ENCODE measurements around the gene ARIH2.
"Not testable (repeated sequence)": the region's sequence is repeated elsewhere in the genome, so short reads cannot be mapped to it uniquely, and the experiment has no call there.

The ARIH2 gene

GRCh38 chr3:49004352-49005302, 86.0 kb downstream of the ARIH2 start:
- DNase-seq (ENCODE audit: low read depth), result no peak

GRCh38 chr3:49005303-49005680, 86.7 kb downstream of the ARIH2 start:
- no peak for DNase-seq (ENCODE audit: low read depth)

GRCh38 chr3:49005998-49006397, 87.4 kb downstream of the ARIH2 start:
- DNase-seq (ENCODE audit: low read depth), result no peak

- no peak for DNase-seq (ENCODE audit: low read depth)
These were observed 87.9 kb downstream of the ARIH2 start for GRCh38 chr3:49006408-49007067.

- DNase-seq (ENCODE audit: low read depth), result peak; percentile 93
These were observed 88.6 kb downstream of the ARIH2 start, which contains the start of gene WDR6 for GRCh38 chr3:49007068-49007770. Gene WDR6, plus strand, starts transcription at chr3:49007391. Its CDS starts 41 bp downstream, at chr3:49007432.

- peak; percentile 84 for DNase-seq (ENCODE audit: low read depth)
These were observed 89.3 kb downstream of the ARIH2 start for GRCh38 chr3:49007771-49008528.

- not testable (repeated sequence) for DNase-seq (ENCODE audit: low read depth)
These were observed 90.0 kb downstream of the ARIH2 start for GRCh38 chr3:49008627-49009026.

GRCh38 chr3:49009396-49009795, 90.8 kb downstream of the ARIH2 start:
- no peak for DNase-seq (ENCODE audit: low read depth)

- no peak for DNase-seq (ENCODE audit: low read depth)
These were observed 93.9 kb downstream of the ARIH2 start for GRCh38 chr3:49012441-49013017.

GRCh38 chr3:49013113-49013737, 94.6 kb downstream of the ARIH2 start:
- DNase-seq (ENCODE audit: low read depth), result no peak

- DNase-seq (ENCODE audit: low read depth), result no peak
These were observed 95.4 kb downstream of the ARIH2 start for GRCh38 chr3:49013738-49014660.

- no peak for DNase-seq (ENCODE audit: low read depth)
These were observed 96.4 kb downstream of the ARIH2 start for GRCh38 chr3:49015072-49015471.

- no peak for DNase-seq (ENCODE audit: low read depth)
These were observed 97.1 kb downstream of the ARIH2 start for GRCh38 chr3:49015765-49016164.

GRCh38 chr3:49016414-49017228, 98.0 kb downstream of the ARIH2 start:
- no peak for DNase-seq (ENCODE audit: low read depth)

- no peak for DNase-seq (ENCODE audit: low read depth)
These were observed 98.8 kb downstream of the ARIH2 start for GRCh38 chr3:49017229-49017970.

GRCh38 chr3:49017971-49018706, 99.5 kb downstream of the ARIH2 start, which contains the start of gene DALRD3:
Gene DALRD3, minus strand, starts transcription at chr3:49018580. Its CDS starts 16 bp downstream, at chr3:49018564.
- no peak for DNase-seq (ENCODE audit: low read depth)

- DNase-seq (ENCODE audit: low read depth), result no peak
These were observed 100.0 kb downstream of the ARIH2 start for GRCh38 chr3:49018707-49019006.

GRCh38 chr3:49019941-49020329, 101.3 kb downstream of the ARIH2 start:
- no peak for DNase-seq (ENCODE audit: low read depth)
